Ovary (tissue), 9 donors: ENCODE data around the gene NFS1. TPM values are rescaled to one million over a fixed set of nuclear protein-coding genes. Genes with fewer than 3 reads are reported as not detected.

ENCODE experiments used
- DNase-seq, 5 donors: peaks; one replicate each; pipeline ENCODE4 v3.0.0-alpha.2; 2019 to 2020
- H3K27ac ChIP-seq, 2 donors: fragments of 200-600 bp; one replicate each; pipeline versions ENCODE4 v1.5.1 to v1.8.0; 2019 to 2022
- H3K27me3 ChIP-seq: fragments of 200-600 bp; one replicate; pipeline ENCODE4 v1.8.0; 2022
- H3K36me3 ChIP-seq: fragments of 200-600 bp; sonication (generic); one replicate; pipeline ENCODE4 v1.5.1; 2019
- H3K4me1 ChIP-seq: one replicate; pipeline ENCODE4 v1.8.1; 2013; ENCODE audit warnings: mild to moderate bottlenecking, moderate library complexity; ENCODE audit not compliant: insufficient read depth
- H3K4me3 ChIP-seq: fragments of 200-600 bp; sonication (generic); one replicate; pipeline ENCODE4 v1.5.1; 2017
- H3K9me3 ChIP-seq, 2 donors: fragments of 200-600 bp in 1 of 2; sonication (generic) in 1 of 2; one replicate each; pipeline versions ENCODE4 v1.5.1 to v1.8.1; 2013 to 2019; ENCODE audit warnings: mild to moderate bottlenecking in 1 of 2, moderate library complexity in 1 of 2
- EP300 ChIP-seq: sonication (generic); formaldehyde crosslinking; IDR thresholded peaks from one replicate; pipeline ENCODE4 v1.6.1; 2017; ENCODE audit warnings: antibody characterized with exemption
- POLR2A ChIP-seq: fragments of 450-650 bp; IDR thresholded peaks from one replicate; pipeline ENCODE4 v1.6.1; 2017; ENCODE audit warnings: antibody characterized with exemption, mild to moderate bottlenecking, moderate library complexity
- WGBS, 3 donors: extraction: QIAGEN DNeasy Blood & Tissue Kit in 1 of 3; methylation state at CpG; one replicate each; pipeline versions ENCODE4 v1.1.5 to v1.1.7; 2013 to 2017; 5-methylcytosine and 5-hydroxymethylcytosine counted together
- intact Hi-C, 4 donors: fragments of 100-400 bp; cut with DNase I; formaldehyde crosslinking; loops; one replicate each; pipeline versions ENCODE4 v1.11.0 to v1.15.1; 2022 to 2023
- polyA plus RNA-seq, 2 donors: library from polyadenylated mRNA; stranded (reverse); fragments of 200-250 nt in 1 of 2; fragments of 350-450 nt in 1 of 2; fragmentation: Illumina TruSeq in 1 of 2; extraction: RNeasy Lipid Tissue Mini Kit (QIAGEN cat#74804) in 1 of 2; gene quantifications; one replicate each; pipeline ENCODE4 v1.2.3, GENCODE V29; 2013 to 2014
- total RNA-seq, 7 donors: library from RNA; depleted of rRNA in 2 of 7; stranded (reverse); fragments of >200 nt in 2 of 7; fragmentation: NEBNext Ultra II Directional in 3 of 7; extraction: Animal tissue kit (Norgen Biotek cat#: 25700) in 3 of 7; gene quantifications; one replicate each; pipeline versions ENCODE4 v1.1.0 to v1.2.4, GENCODE V29; 2016 to 2023
- TF ChIP-seq, protein P1 (sequence below), 3 donors: fragments of 450-650 bp in 2 of 3; fragments of 200-600 bp in 1 of 3; IDR thresholded peaks; one replicate each; pipeline versions ENCODE4 v1.5.1 to v1.8.0; 2016 to 2022; ENCODE audit warnings: antibody characterized with exemption in 3 of 3, mild to moderate bottlenecking in 1 of 3
- donor health status: DM: no; HTN: no; CAD: no; lungs with moderate emphysema.
- donor health status: DM: no; HTN: no; CAD: no.
- donor health status: Bipolar disorder and iron deficiency.
- donor health status: DM: yes; HTN: yes; CAD: no.
- donor health status: DM: no; HTN: no; CAD: no.
- donor health status: DM: yes; HTN: yes; CAD: no.

Gene NFS1
- total and polyA plus RNA-seq, 9 donors: 17.3 to 58.1 (median 29.4) TPM

DNA sequence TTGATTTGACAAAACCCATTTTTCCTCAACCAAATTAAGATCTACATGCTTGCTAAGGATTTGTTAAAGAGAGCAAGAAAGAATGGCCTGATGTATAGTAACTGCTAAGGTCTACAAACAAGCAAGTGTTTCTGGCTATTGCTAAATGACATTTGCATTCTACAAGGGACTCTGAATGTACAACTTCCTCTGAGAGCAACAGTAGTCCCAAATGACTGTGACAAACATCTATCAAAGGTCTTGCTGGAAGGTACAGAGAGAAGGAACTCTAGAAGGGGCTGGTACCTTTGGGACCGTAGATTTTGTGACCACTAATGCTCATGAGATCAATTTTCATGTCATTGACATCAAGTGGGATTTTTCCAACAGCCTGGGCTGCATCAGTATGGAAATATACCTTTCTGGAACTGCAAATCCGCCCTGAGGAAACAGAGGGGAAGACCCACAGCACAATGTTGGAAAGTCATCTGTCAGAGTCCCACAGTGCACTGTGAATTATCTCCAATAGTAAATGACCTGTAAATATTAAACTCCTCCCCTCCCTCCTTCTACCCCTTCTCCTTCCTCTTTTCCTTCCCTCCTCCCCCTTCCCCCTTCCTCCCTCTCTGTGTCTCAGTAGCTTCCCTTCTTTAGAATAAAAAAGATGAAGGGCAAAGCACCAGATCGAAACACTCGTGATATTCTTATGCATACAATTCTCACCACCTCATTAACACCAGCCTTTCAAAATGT is 18.5 kb downstream of the NFS1 start:
- DNase-seq: no peak
- intact Hi-C loops: loop anchor here in 1 of 4 donors (5.0 kb wide), 1 partner anchor 1007 kb away; no protein-coding TSS in a partner anchor
- WGBS, 3 donors: 90 to 93% (median 91%) methylated on average over 4 of the region's 4 CpGs
- H3K27me3 ChIP-seq: no peaks in the 10 kb centered on the region
- no peaks in the 10 kb centered on the region for H3K9me3 ChIP-seq
- H3K27ac ChIP-seq: no peak overlapping the region
- no peaks in the 10 kb centered on the region for H3K4me1 ChIP-seq
- TF ChIP-seq EP300 (no peak), POLR2A (no peak)
- TF ChIP-seq, protein P1, sequence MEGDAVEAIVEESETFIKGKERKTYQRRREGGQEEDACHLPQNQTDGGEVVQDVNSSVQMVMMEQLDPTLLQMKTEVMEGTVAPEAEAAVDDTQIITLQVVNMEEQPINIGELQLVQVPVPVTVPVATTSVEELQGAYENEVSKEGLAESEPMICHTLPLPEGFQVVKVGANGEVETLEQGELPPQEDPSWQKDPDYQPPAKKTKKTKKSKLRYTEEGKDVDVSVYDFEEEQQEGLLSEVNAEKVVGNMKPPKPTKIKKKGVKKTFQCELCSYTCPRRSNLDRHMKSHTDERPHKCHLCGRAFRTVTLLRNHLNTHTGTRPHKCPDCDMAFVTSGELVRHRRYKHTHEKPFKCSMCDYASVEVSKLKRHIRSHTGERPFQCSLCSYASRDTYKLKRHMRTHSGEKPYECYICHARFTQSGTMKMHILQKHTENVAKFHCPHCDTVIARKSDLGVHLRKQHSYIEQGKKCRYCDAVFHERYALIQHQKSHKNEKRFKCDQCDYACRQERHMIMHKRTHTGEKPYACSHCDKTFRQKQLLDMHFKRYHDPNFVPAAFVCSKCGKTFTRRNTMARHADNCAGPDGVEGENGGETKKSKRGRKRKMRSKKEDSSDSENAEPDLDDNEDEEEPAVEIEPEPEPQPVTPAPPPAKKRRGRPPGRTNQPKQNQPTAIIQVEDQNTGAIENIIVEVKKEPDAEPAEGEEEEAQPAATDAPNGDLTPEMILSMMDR (IDR thresholded peaks at IDR 0.05): no peak
- no peak overlapping the region for H3K4me3 ChIP-seq
- H3K36me3 ChIP-seq: no peaks in the 10 kb centered on the region

DNA sequence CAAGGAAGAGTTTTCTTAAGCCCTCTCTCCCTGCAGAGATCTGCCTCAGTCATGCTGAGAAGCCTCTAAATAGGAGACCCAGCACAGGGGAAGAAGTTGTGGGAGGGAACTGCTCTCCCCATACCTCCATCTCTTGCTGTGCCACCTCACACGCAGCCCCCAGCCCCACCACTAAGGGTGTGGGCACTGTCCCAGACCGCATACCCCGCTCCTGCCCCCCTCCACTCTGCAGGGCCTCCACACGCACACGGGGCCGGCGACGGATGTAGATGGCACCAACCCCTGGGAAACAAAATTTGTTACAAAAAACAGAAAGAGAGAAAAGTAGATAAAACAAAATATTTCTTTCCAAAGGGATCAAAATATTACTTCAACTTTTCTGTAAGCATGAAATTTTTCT is 24.2 kb downstream of the NFS1 start:
- WGBS, 3 donors: 73 to 94% (median 79%) methylated on average over 8 of the region's 8 CpGs
- H3K36me3 ChIP-seq: no peaks in the 10 kb centered on the region

DNA sequence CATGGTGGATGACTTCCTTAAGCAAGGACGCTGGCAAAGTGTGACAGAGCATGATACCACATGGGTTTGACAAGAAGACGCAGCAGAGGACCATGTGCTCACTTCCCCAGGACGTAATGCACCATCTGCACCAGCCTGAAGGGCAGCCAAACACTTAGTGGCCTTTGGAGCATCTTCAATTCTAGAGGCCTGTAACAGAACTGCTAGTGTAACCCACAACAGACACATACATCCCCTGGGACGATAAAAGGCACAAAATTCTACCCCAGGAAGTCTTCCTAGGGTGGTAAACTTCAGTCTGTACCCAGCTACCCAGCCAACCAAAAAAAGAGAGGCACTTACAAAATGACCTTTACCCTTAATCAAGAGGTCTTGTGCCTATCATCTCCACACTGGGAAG is 25.3 kb downstream of the NFS1 start:
- DNase-seq: no peak
- H3K4me1 ChIP-seq: no peaks in the 10 kb centered on the region
- H3K36me3 ChIP-seq: no peaks in the 10 kb centered on the region
- no peak overlapping the region for H3K27ac ChIP-seq
- no peaks in the 10 kb centered on the region for H3K27me3 ChIP-seq
- intact Hi-C loops: no loop called here
- H3K9me3 ChIP-seq: no peaks in the 10 kb centered on the region
- H3K4me3 ChIP-seq: no peak overlapping the region
- WGBS, 3 donors: 91 to 92% (median 92%) methylated on average over 4 of the region's 4 CpGs
- TF ChIP-seq, protein P1 (IDR thresholded peaks at IDR 0.05): no peak
- TF ChIP-seq EP300: no peak
- TF ChIP-seq POLR2A: no peak

More for the DNA sequence above, 24.2 kb downstream of the NFS1 start:
- TF ChIP-seq, protein P1 (IDR thresholded peaks at IDR 0.05): no peak
- TF ChIP-seq POLR2A: no peak
- TF ChIP-seq EP300: no peak
- Histone ChIP-seq H3K9me3 (no peaks in the 10 kb centered on the region), H3K27me3 (no peaks in the 10 kb centered on the region), H3K4me3 (no peak overlapping the region), H3K27ac (no peak overlapping the region), H3K4me1 (no peaks in the 10 kb centered on the region)
- intact Hi-C loops: no loop called here
- no peak for DNase-seq

DNA sequence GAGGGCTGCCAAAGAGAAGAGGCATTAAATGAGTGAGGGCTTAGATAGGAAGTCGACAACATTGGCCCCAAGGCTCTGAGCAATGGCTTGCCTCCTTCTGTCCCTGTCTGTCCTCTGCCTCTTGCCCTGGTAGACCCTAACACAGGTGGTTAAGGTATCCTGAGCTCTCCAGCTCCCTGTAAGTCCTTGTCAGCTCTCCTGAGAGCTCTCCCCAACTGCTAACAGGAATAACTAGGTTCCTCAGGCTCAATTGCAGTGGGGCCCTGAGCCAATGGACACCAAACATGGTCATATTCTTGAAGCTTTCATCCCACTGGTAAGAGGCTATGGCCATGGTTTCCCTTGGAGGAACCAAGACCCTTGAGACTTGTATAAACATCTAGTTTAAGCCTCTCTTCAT is 29.5 kb downstream of the NFS1 start:
- Histone ChIP-seq H3K36me3 (no peaks in the 10 kb centered on the region), H3K27me3 (no peaks in the 10 kb centered on the region), H3K4me3 (no peak overlapping the region), H3K4me1 (no peaks in the 10 kb centered on the region), H3K27ac (no peak overlapping the region), H3K9me3 (no peaks in the 10 kb centered on the region)
- WGBS, 3 donors: 87 to 93% (median 92%) methylated on average over 1 of the region's 1 CpG
- intact Hi-C loops: no loop called here
- DNase-seq: no peak
- TF ChIP-seq, protein P1 (IDR thresholded peaks at IDR 0.05): no peak
- TF ChIP-seq EP300: no peak
- TF ChIP-seq POLR2A: no peak
